ENCODE measurements around the gene KCTD15. TPM values are rescaled to one million over a fixed set of nuclear protein-coding genes. Genes with fewer than 3 reads are reported as not detected.
A peak's percentile ranks its signal among the peaks of the same experiment; 100 is the strongest.

Gene KCTD15
- total RNA-seq, 1 donor from 2014 or later: 57.3 TPM

DNA sequence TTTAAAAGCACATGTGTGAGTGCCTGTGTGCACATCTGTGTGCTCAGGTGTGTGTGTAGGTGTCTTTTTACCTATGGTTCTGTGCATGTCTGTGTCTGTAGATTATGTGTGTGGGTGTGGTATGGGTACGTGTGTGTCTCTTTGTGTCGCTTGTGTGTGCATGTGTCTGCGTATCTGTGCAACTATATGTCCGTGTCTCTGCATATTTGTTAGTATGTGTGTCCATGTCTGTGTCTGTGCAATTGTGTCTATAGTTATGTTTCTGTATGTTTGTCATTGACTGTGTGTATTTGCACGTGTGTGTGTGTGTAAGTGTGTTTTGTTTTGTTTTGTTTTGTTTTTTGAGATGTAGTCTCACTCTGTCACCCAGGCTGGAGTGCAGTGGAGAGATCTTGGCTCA, 7.3 kb upstream of the KCTD15 start:
- TF ChIP-seq, protein P1, sequence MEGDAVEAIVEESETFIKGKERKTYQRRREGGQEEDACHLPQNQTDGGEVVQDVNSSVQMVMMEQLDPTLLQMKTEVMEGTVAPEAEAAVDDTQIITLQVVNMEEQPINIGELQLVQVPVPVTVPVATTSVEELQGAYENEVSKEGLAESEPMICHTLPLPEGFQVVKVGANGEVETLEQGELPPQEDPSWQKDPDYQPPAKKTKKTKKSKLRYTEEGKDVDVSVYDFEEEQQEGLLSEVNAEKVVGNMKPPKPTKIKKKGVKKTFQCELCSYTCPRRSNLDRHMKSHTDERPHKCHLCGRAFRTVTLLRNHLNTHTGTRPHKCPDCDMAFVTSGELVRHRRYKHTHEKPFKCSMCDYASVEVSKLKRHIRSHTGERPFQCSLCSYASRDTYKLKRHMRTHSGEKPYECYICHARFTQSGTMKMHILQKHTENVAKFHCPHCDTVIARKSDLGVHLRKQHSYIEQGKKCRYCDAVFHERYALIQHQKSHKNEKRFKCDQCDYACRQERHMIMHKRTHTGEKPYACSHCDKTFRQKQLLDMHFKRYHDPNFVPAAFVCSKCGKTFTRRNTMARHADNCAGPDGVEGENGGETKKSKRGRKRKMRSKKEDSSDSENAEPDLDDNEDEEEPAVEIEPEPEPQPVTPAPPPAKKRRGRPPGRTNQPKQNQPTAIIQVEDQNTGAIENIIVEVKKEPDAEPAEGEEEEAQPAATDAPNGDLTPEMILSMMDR (IDR thresholded peaks at IDR 0.05): no peak
- Histone ChIP-seq H3K36me3 (no peaks in the 10 kb centered on the region), H3K4me1 (peaks cover 0 to under 1% of the 10 kb centered on the region in 2 donors), H3K27me3 (no peaks in the 10 kb centered on the region), H3K27ac (no peak overlapping the region), H3K9me3 (no peaks in the 10 kb centered on the region), H3K4me3 (no peak overlapping the region)
- intact Hi-C loops (cut with DNase I): no loop called here
- DNase-seq (ENCODE audit: low spot score in 2 of 2): no peak

DNA sequence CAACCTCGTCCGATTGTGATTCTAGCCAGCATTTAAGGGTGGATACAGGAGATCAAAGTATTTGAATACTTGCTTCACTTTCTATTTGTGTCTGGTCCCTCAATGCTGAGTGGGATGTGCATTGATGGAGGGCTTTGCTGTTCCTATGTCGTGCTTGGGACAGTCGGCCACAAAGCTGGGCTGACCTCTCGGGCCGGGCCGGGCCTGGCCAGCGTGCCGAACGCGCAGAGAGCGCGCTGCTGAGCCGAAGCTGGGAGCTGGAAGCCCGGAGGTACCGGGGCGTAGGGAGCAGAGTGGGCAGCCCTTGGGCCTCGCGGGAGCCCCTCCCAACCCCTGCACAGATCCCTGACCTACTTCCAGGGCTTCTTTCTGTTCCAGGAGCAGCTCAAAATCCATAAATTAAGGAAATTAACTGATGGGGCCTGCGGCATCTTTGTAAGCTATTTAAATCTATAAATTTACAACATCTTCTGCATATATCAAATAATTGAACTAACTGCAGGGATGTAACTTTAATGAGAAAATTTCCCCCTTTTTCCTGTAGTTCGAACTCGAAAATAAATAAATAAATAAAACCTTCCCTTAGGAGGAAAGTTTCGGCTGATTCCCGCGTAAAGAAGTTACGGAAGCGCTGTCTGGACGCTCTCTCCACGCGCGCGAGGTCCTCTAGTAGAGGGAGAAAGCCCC, 1.8 kb upstream of the KCTD15 start:
- Histone ChIP-seq H3K27me3 (no peaks in the 10 kb centered on the region), H3K4me3 (peak overlapping the region; percentile 77 to 93), H3K4me1 (peaks cover 4 to 6% of the 10 kb centered on the region in 2 donors), H3K9me3 (no peaks in the 10 kb centered on the region), H3K27ac (peak overlapping the region; percentile 93 to 96), H3K36me3 (no peaks in the 10 kb centered on the region)
- TF ChIP-seq, protein P1 (IDR thresholded peaks at IDR 0.05): no peak
- intact Hi-C loops (cut with DNase I): loop anchor here (1.0 to 10.0 kb wide), 7 partner anchors 17 to 1470 kb away; partner anchors contain the start of genes FXYD7 and USF2
- no peak for DNase-seq (ENCODE audit: low spot score in 2 of 2)

DNA sequence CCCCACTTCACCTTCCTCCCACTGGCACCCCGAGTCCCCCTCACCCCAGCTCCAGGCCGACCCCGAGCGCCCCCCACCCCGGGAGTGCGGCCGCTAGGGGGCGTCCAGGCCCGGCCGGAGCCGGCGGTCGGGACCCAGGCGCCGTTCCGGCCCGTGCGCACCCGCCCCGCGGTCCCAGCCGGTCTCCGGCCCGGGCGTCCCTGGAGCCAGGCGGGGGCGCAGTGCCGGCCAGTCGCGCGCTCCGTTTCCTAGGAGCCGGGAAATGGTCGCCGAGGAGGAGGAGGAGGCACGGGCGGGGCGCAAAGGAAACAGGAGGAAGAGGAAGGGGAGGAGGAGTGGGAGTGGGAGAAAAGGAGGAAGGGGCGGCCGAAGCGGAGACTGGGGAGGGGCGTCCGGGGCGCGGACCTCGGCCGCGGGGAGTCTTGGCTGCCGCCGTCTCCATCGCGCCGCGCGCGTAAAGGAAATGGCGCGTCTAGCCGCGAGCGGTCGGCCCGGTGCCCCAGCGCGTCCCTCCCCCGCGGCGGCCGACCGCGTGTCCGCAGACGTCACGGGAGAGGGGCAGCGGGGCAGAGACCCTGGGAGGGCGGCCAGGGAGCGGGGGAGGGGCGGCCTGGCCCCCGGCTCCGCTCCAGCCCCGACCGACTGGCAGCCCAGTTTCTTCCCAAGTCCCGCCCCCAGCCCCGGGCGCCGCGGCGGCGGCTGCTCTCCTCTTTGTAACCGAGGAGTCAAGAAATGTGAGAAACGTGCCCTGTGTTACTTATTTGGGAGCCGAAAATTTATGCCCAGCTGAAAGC, 1.1 kb upstream of the KCTD15 start:
- TF ChIP-seq, protein P1 (IDR thresholded peaks at IDR 0.05): peak; percentile 69 to 83 (median 77)
- H3K4me3 ChIP-seq: peak overlapping the region; percentile 77 to 93
- H3K36me3 ChIP-seq: no peaks in the 10 kb centered on the region
- H3K27ac ChIP-seq: peak overlapping the region; percentile 93 to 96
- intact Hi-C loops (cut with DNase I): loop anchor here (1.0 to 10.0 kb wide), 6 partner anchors 25 to 1469 kb away; partner anchors contain the start of genes FXYD7 and USF2
- DNase-seq (ENCODE audit: low spot score in 2 of 2): peak in 1 of 2 donors; percentile 88
- H3K27me3 ChIP-seq: no peaks in the 10 kb centered on the region
- H3K4me1 ChIP-seq: peaks cover 4 to 6% of the 10 kb centered on the region in 2 donors
- H3K9me3 ChIP-seq: no peaks in the 10 kb centered on the region

DNA sequence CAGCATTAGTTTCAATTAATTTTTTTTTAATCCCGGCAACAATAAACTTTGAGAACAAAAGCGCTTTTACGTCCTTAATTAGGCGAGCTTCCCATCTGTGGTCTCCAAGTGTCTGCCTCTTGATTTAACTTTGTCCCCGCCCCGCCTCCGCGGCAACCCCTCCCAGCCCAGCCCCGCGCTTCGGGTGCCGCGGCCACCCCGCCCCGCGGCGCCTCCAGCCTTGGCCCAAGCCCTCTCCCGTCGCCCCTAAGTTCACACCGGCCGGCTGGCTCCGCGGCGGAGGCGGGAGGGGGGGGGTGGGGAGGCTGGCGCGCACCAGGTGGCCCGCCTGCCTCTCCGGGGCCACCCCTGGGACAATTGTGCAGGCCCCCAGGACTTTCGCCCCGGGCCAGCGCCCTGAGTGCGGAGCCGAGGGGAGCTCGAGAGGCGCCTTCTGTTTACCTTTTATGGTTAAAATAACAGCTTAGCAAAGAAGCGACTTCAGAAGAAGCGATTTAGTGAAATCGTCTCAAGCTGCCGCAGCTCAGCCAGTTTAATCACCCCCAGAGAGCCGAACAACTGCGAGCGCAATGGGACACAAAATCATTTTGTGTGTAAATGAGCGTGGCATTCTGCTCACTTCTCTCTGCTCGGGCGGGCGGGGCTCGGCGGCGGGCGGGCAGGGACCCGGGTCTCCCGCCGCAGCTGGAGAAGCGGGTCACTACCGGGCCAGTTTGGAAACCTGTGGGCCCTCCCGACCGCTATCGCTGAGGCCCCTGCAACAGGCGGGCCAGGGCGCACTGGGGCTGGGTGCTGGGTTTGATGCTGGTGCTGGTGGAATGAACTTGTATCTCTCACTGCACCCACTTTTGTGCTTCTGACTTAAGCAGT, 1.4 kb downstream of the KCTD15 start:
- peak overlapping the region; percentile 70 to 93 for H3K27ac ChIP-seq
- no peaks in the 10 kb centered on the region for H3K9me3 ChIP-seq
- TF ChIP-seq, protein P1 (IDR thresholded peaks at IDR 0.05): no peak
- intact Hi-C loops (cut with DNase I): loop anchor here (5.0 to 10.0 kb wide), 5 partner anchors 69 to 1467 kb away; partner anchors contain the start of genes FXYD7 and USF2
- DNase-seq (ENCODE audit: low spot score in 2 of 2): peak in 1 of 2 donors; percentile 75
- peaks cover 5 to 14% of the 10 kb centered on the region in 2 donors for H3K36me3 ChIP-seq
- H3K4me1 ChIP-seq: peaks cover 4 to 6% of the 10 kb centered on the region in 2 donors
- peak overlapping the region; percentile 77 to 93 for H3K4me3 ChIP-seq
- no peaks in the 10 kb centered on the region for H3K27me3 ChIP-seq

DNA sequence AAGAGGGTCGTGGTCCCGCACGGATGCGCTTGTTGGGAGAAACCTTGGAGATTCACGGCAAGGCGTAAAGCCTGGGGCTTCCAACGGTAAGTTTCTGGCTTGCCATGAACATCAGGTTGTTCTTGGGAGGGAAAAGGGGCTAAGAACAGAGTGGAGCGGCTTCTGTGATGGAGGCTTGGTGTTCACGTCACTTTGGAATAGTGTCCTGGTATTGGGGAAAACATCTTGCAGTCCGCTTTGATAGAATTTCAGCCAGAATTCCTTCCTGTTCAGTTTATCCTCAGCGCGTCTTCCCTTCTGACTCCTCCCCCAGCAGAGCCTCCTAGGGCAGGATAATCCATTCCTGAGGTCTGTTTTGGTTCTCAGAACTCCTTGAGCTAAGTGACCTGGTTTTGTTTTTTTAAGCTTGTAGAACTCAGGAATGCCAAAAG, 2.0 kb downstream of the KCTD15 start:
- peaks cover 5 to 14% of the 10 kb centered on the region in 2 donors for H3K36me3 ChIP-seq
- H3K27ac ChIP-seq: peak overlapping the region; percentile 70 to 93
- DNase-seq (ENCODE audit: low spot score in 2 of 2): no peak
- H3K4me1 ChIP-seq: peaks cover 4 to 6% of the 10 kb centered on the region in 2 donors
- TF ChIP-seq, protein P1 (IDR thresholded peaks at IDR 0.05): no peak
- intact Hi-C loops (cut with DNase I): loop anchor here (5.0 to 10.0 kb wide), 5 partner anchors 69 to 1466 kb away; partner anchors contain the start of genes FXYD7 and USF2
- peak overlapping the region; percentile 77 to 93 for H3K4me3 ChIP-seq
- no peaks in the 10 kb centered on the region for H3K9me3 ChIP-seq
- H3K27me3 ChIP-seq: no peaks in the 10 kb centered on the region

All from ascending aorta (tissue), 2 donors.